Measurements from ENCODE around the gene MAP4K3. TPM values are rescaled to one million over a fixed set of nuclear protein-coding genes. Genes with fewer than 3 reads are reported as not detected.

Gene MAP4K3
- total and polyA plus RNA-seq, 8 donors = 8.2 to 23.1 (median 16.3) TPM

DNA sequence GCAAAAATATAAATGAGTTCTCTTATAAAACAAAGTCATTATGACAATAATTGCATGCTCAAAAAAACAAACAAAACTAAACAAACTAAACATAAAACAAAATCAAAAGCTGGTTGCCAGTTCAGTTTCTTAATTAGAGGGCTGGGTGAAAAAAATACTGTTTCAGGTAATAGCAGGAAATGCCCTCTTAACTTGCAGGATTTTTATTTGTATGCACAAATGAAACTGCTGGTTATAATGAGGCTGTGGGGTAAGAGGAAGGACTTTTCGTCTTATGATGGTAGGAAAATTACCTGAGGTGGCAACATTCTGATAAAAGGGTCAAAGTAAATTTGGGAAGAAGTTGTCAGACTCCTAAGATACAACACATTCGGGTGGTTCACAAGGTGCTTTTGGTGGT lies 171.8 kb downstream of the MAP4K3 start:
- peaks cover 0 to 5% (median 2%) of the 10 kb centered on the region in 3 donors for H3K36me3 ChIP-seq
- peak; percentile 23 for FAIRE-seq
- H3K9me3 ChIP-seq = no peaks in the 10 kb centered on the region
- DNase-seq = no peak
- 75 to 84% methylated on average over 2 of the region's 2 CpGs for WGBS, 2 donors
- H3K27me3 ChIP-seq = no peaks in the 10 kb centered on the region
- H3K4me3 ChIP-seq = no peak overlapping the region
- intact Hi-C loops (cut with DNase I) = no loop called here
- no peak overlapping the region for H3K27ac ChIP-seq
- TF ChIP-seq, protein P1, sequence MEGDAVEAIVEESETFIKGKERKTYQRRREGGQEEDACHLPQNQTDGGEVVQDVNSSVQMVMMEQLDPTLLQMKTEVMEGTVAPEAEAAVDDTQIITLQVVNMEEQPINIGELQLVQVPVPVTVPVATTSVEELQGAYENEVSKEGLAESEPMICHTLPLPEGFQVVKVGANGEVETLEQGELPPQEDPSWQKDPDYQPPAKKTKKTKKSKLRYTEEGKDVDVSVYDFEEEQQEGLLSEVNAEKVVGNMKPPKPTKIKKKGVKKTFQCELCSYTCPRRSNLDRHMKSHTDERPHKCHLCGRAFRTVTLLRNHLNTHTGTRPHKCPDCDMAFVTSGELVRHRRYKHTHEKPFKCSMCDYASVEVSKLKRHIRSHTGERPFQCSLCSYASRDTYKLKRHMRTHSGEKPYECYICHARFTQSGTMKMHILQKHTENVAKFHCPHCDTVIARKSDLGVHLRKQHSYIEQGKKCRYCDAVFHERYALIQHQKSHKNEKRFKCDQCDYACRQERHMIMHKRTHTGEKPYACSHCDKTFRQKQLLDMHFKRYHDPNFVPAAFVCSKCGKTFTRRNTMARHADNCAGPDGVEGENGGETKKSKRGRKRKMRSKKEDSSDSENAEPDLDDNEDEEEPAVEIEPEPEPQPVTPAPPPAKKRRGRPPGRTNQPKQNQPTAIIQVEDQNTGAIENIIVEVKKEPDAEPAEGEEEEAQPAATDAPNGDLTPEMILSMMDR (IDR thresholded peaks at IDR 0.05) = no peak
- no peaks in the 10 kb centered on the region for H3K4me1 ChIP-seq
- no peak for ATAC-seq

DNA sequence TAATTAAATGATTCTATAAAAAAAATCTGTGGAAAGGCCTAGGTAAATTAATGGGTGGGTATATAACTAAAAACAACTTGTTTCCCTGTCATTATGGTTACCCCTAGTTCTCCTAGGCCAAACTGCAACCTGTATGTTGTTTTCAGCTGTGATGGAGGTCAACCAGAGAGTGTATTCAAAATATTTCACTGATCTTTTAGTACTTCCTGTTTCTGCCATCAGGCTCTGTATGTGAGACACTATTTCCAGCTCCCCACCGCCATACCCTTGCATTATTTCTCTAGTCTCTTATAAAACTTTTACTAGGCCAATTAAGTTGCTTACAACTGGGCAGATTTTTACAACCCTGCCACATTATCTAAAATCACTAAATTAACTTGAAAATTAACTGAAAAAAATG lies 172.4 kb downstream of the MAP4K3 start:
- Histone ChIP-seq H3K36me3 (peaks cover 0 to 3% (median under 1%) of the 10 kb centered on the region in 3 donors), H3K27me3 (no peaks in the 10 kb centered on the region), H3K4me1 (no peaks in the 10 kb centered on the region), H3K27ac (no peak overlapping the region), H3K4me3 (no peak overlapping the region), H3K9me3 (no peaks in the 10 kb centered on the region)
- DNase-seq (no peak), FAIRE-seq (no peak), ATAC-seq (no peak)
- intact Hi-C loops (cut with DNase I) = no loop called here
- TF ChIP-seq, protein P1 (IDR thresholded peaks at IDR 0.05) = no peak
- WGBS, 2 donors = 97 to 100% methylated on average over 1 of the region's 1 CpG

DNA sequence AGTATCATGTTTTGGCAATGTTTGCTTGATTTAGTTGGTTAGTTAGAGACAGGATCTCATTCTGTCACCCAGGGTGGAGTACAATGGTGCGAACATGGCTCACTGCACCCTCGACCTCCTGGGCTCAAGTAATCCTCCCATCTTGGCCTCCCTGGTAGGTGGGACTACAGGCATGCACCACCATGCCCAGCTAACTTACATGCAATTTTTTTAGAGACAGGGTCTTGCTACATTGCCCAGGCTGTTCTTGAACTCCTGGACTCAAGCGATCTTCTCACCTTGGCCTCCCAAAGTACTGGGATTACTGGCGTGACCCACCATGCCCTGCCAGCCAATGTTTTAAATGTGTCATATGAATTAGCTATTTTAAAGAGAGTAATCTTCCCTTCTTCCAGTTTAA lies 177.0 kb downstream of the MAP4K3 start:
- Histone ChIP-seq H3K9me3 (no peaks in the 10 kb centered on the region), H3K27ac (no peak overlapping the region), H3K36me3 (peaks cover 0 to 9% (median 3%) of the 10 kb centered on the region in 3 donors), H3K27me3 (no peaks in the 10 kb centered on the region), H3K4me3 (no peak overlapping the region), H3K4me1 (no peaks in the 10 kb centered on the region)
- intact Hi-C loops (cut with DNase I) = no loop called here
- DNase-seq (no peak), FAIRE-seq (no peak), ATAC-seq (no peak)
- WGBS, 2 donors = 93 to 97% methylated on average over 4 of the region's 4 CpGs
- TF ChIP-seq, protein P1 (IDR thresholded peaks at IDR 0.05) = no peak

GRCh38 chr2:39256040-39256439 lies 181.0 kb downstream of the MAP4K3 start:
- FAIRE-seq = no peak
- Histone ChIP-seq H3K9me3 (no peaks in the 10 kb centered on the region), H3K27ac (no peak overlapping the region), H3K36me3 (peaks cover 0 to 28% (median 13%) of the 10 kb centered on the region in 3 donors), H3K4me3 (no peak overlapping the region), H3K27me3 (no peaks in the 10 kb centered on the region), H3K4me1 (no peaks in the 10 kb centered on the region)
- ATAC-seq = no peak
- TF ChIP-seq, protein P1 (IDR thresholded peaks at IDR 0.05) = no peak
- no peak for DNase-seq
- intact Hi-C loops (cut with DNase I) = no loop called here

- Histone ChIP-seq H3K36me3 (peaks cover 0 to 28% (median 10%) of the 10 kb centered on the region in 3 donors), H3K4me1 (no peaks in the 10 kb centered on the region), H3K9me3 (no peaks in the 10 kb centered on the region), H3K27ac (no peak overlapping the region), H3K27me3 (no peaks in the 10 kb centered on the region), H3K4me3 (no peak overlapping the region)
- 92 to 93% methylated on average over 18 of the region's 18 CpGs for WGBS, 2 donors
- TF ChIP-seq, protein P1 (IDR thresholded peaks at IDR 0.05) = no peak
- FAIRE-seq = no peak
- intact Hi-C loops (cut with DNase I) = no loop called here
- no peak for ATAC-seq
- DNase-seq = no peak
These were observed 184.1 kb downstream of the MAP4K3 start for GRCh38 chr2:39252888-39253518.

Data from pancreas (tissue), 10 donors.